GM10847 (cell line): ENCODE data around the gene PRSS2.

Experiments
- POLR2A ChIP-seq: IDR thresholded peaks from 2 replicates; pipeline ENCODE4 v1.6.1; 2011; ENCODE audit not compliant: insufficient read length; ENCODE audit errors: extremely low read depth

PRSS2 gene

GRCh38 chr7:142796001-142796500, 25.3 kb downstream of the PRSS2 start:
- no peak for TF ChIP-seq POLR2A

GRCh38 chr7:142796501-142797390, 26.0 kb downstream of the PRSS2 start:
- no peak for TF ChIP-seq POLR2A

- TF ChIP-seq POLR2A, result no peak
Measured at GRCh38 chr7:142797391-142798377, 26.9 kb downstream of the PRSS2 start.

GRCh38 chr7:142798451-142799436, 28.0 kb downstream of the PRSS2 start:
- TF ChIP-seq POLR2A, result no peak

GRCh38 chr7:142799437-142799835, 28.7 kb downstream of the PRSS2 start:
- no peak for TF ChIP-seq POLR2A

GRCh38 chr7:142800088-142800487, 29.3 kb downstream of the PRSS2 start:
- TF ChIP-seq POLR2A, result no peak

- no peak for TF ChIP-seq POLR2A
Measured at GRCh38 chr7:142800699-142801260, 30.0 kb downstream of the PRSS2 start.

GRCh38 chr7:142801601-142802295, 31.0 kb downstream of the PRSS2 start:
- no peak for TF ChIP-seq POLR2A

GRCh38 chr7:142802301-142802700, 31.5 kb downstream of the PRSS2 start:
- TF ChIP-seq POLR2A, result no peak

GRCh38 chr7:142803901-142804300, 33.1 kb downstream of the PRSS2 start:
- no peak for TF ChIP-seq POLR2A

- TF ChIP-seq POLR2A, result no peak
Measured at GRCh38 chr7:142804728-142805207, 34.0 kb downstream of the PRSS2 start.

GRCh38 chr7:142805350-142806021, 34.7 kb downstream of the PRSS2 start:
- no peak for TF ChIP-seq POLR2A

GRCh38 chr7:142806022-142806356, 35.2 kb downstream of the PRSS2 start:
- no peak for TF ChIP-seq POLR2A
